GM20431 (cell line): ENCODE results near the gene NRG3.

ENCODE experiments used
- in situ Hi-C: fragments of 300-500 bp; cut with MseI, MboI; formaldehyde crosslinking; loops from one replicate; pipeline ENCODE4 v1.15.0; 2020; ENCODE audit warnings: low sequenced_read_pairs; ENCODE audit not compliant: unreplicated experiment

NRG3 gene

GRCh38 chr10:82821043-82821442 lies 946.0 kb downstream of the NRG3 start:
- in situ Hi-C loops, result loop anchor here (25.0 kb wide), 1 partner anchor 1041 kb away; no protein-coding TSS in a partner anchor

- in situ Hi-C loops, result no loop called here
Measured at GRCh38 chr10:82826132-82826531, 951.1 kb downstream of the NRG3 start.

- in situ Hi-C loops, result no loop called here
Measured at GRCh38 chr10:82827901-82828300, 952.9 kb downstream of the NRG3 start.

GRCh38 chr10:82847242-82847641 lies 972.2 kb downstream of the NRG3 start:
- in situ Hi-C loops, result no loop called here

GRCh38 chr10:82850191-82850590 lies 975.2 kb downstream of the NRG3 start:
- in situ Hi-C loops, result no loop called here

- in situ Hi-C loops, result no loop called here
Measured at GRCh38 chr10:82856957-82857613, 982.1 kb downstream of the NRG3 start.

GRCh38 chr10:82861889-82862288 lies 986.9 kb downstream of the NRG3 start:
- in situ Hi-C loops, result no loop called here

- in situ Hi-C loops, result no loop called here
Measured at GRCh38 chr10:82865366-82865765, 990.4 kb downstream of the NRG3 start.

GRCh38 chr10:82866424-82867020 lies 991.5 kb downstream of the NRG3 start:
- in situ Hi-C loops, result no loop called here

- in situ Hi-C loops, result no loop called here
Measured at GRCh38 chr10:82867056-82867455, 992.1 kb downstream of the NRG3 start.

- in situ Hi-C loops, result no loop called here
Measured at GRCh38 chr10:82874671-82875070, 999.7 kb downstream of the NRG3 start.

GRCh38 chr10:82880776-82881290 lies 1005.8 kb downstream of the NRG3 start:
- in situ Hi-C loops, result no loop called here

GRCh38 chr10:82882722-82883121 lies 1007.7 kb downstream of the NRG3 start:
- in situ Hi-C loops, result no loop called here

GRCh38 chr10:82883603-82884002 lies 1008.6 kb downstream of the NRG3 start:
- in situ Hi-C loops, result no loop called here

GRCh38 chr10:82887488-82887887 lies 1012.5 kb downstream of the NRG3 start:
- in situ Hi-C loops, result no loop called here

- in situ Hi-C loops, result no loop called here
Measured at GRCh38 chr10:82888809-82889455, 1013.9 kb downstream of the NRG3 start.

- in situ Hi-C loops, result no loop called here
Measured at GRCh38 chr10:82889728-82890127, 1014.7 kb downstream of the NRG3 start.

- in situ Hi-C loops, result no loop called here
Measured at GRCh38 chr10:82890573-82890972, 1015.6 kb downstream of the NRG3 start.

- in situ Hi-C loops, result no loop called here
Measured at GRCh38 chr10:82908096-82908495, 1033.1 kb downstream of the NRG3 start.

- in situ Hi-C loops, result no loop called here
Measured at GRCh38 chr10:82908751-82909150, 1033.8 kb downstream of the NRG3 start.

- in situ Hi-C loops, result no loop called here
Measured at GRCh38 chr10:82910301-82910700, 1035.3 kb downstream of the NRG3 start.
